A549 treated with AZD2906 at 1 μM for 4 hours (cell line): ENCODE results near the gene GPR180. TPM values are rescaled to one million over a fixed set of nuclear protein-coding genes. Genes with fewer than 3 reads are reported as not detected.

ENCODE experiments used
- total RNA-seq: library from RNA; stranded (reverse); fragments of 200-300 nt; extraction: Qiagen RNA extraction; gene quantifications from 5 replicates; pipeline ENCODE4 v1.2.3, GENCODE V29; 2022

Gene GPR180
- total RNA-seq = 2.6 to 3.3 TPM (median 2.9 TPM) in 5 replicates

GRCh38 chr13:94601446-94602431 is at the start of gene GPR180:
TSS of gene GPR180 (plus strand) at chr13:94601857. CDS start at chr13:94601928, 71 bp downstream.

GRCh38 chr13:94595950-94596574 is 5.6 kb upstream of the GPR180 start, which contains the start of gene TGDS:
TSS of gene TGDS (minus strand) at chr13:94596152. CDS start at chr13:94596136, 16 bp downstream.

Other genes starting within 250 kb of the GPR180 start
- gene DCT, start 122.2 kb upstream of the GPR180 start, total RNA-seq = 0.01 TPM in 1 of 5 replicates, not detected in the others
- 7.4 to 9.5 TPM (median 8.4 TPM) in 5 replicates for gene TGDS, start 5.7 kb upstream of the GPR180 start, total RNA-seq
- gene SOX21, start 110.7 kb downstream of the GPR180 start, total RNA-seq = 0.30 to 0.47 TPM (median 0.35 TPM) in 5 replicates